GM19372 (cell line): ENCODE results near the gene C3orf70.
"Not testable (repeated sequence)": the region's sequence is repeated elsewhere in the genome, so short reads cannot be mapped to it uniquely, and the experiment has no call there.

Experiments used
- ATAC-seq: cut with Tn5 transposase; IDR thresholded peaks from one replicate; pipeline ENCODE4 v1.9.1; 2021; ENCODE audit warnings: mild to moderate bottlenecking, low read depth, moderate library complexity; ENCODE audit not compliant: unreplicated experiment

C3orf70 gene

GRCh38 chr3:185151964-185152409, 873 bp downstream of the C3orf70 start:
- ATAC-seq, result no peak

DNA sequence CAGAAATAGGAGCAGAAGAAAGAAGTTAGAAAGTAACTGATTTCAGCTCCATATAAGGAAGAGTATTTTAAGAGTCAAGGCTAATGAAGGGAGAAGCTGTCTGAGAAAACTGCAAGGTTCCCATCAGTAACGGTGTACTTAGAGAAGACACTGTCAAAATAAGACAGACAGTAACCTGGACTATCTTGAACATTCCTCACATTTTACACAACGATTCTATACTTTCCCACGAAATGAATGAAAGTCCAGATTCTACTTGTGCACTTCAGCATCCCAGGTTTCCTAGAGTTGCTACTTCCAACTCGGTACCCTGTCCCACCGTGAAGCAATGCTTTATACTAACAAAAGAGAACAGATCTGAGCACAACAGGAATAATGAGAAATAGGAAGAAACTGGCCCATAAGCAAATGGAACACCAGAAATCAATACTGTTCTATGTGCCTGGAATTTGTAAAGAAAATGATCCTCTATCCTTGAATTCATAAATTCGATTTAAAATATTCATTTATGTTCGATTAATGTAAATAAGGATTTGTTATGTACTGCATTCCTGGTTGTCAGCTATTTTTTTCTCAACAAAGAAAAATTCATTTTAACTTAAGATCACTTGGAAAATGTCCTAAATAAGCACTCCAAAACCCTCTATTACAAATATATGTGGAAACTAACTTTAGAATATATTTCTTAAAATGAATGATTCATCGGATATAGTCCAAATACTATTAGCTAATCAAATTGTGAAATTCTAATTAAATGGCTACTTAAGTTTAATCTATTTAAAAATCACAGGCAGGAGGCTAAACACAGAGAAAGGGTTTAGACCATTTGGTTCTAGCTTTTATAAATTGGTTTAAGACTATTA, 1.5 kb downstream of the C3orf70 start:
- ATAC-seq, result no peak

- no peak for ATAC-seq
These were observed 2.3 kb downstream of the C3orf70 start for GRCh38 chr3:185150561-185150960.

DNA sequence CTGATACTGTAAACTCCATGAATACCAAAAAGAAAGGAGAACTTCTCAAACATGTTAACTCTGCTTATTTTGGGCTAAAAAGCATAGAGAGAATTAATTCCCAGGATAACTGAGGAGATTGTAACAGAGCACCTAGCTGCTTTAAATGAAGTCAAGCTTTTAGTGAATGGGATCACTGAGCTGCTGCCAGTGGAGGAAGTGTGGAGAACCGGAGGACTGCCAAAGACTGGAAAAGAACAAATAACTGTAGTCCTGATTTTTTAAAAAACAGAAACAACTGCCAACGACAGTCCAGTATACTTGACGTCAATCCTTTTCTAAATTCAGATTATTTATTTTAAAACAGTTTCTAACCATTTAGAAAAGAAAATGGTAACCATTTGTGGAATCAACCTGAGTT, 3.3 kb downstream of the C3orf70 start:
- no peak for ATAC-seq

DNA sequence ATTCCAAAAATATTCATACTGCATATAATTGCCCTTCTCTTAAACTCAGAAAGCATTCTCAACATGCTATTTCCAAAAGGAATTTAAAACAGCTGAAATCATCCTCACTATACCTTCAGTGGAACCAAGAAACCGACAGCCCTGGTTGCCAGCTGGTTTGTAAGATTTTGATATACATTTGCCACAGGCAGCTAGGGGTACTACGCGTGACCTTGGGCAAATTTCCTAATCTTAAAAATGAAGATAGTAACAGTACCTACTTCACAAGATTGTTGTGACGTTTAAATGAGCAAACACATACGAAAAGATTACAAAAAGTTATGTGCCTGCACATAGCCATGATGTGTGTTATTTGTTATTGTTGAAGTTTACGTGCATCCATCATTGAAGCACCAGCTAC, 7.3 kb downstream of the C3orf70 start:
- no peak for ATAC-seq

DNA sequence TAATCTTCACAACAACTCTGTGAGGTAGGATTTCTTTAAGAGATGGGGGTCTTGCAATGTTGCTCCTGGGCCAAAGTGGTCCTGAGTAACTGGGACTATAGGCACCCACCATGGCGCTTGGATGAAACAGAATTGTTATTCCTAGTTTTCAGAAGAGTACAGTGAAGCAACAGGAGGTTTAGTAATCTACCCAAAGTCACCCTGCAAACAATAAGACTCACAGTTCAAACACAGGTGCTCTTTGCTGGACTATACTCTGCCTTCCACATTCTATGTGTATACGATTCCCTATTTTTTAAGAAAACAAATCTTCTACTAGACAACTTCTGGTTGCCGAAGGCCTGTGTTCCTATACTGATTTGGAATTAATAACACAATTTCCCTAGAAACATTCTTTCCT, 8.1 kb downstream of the C3orf70 start:
- no peak for ATAC-seq

DNA sequence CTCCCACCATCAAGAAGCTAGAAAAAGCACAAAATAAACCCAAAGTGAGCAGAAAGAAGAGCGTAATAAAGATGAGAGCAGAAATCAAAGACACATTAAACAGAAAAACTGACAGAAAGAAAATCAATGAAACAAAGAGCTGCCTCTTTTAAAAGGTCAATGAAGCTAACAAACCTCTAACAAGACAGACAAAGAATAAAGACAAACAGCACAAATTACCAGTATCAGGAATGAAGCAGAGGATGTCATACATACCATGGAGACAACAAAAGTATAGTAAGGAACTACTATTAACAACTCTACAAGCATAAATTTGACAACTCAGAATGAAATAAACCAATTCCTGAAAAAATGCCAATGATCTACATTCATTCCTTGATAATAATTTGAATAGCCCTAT, 15.0 kb downstream of the C3orf70 start:
- ATAC-seq, result no peak

DNA sequence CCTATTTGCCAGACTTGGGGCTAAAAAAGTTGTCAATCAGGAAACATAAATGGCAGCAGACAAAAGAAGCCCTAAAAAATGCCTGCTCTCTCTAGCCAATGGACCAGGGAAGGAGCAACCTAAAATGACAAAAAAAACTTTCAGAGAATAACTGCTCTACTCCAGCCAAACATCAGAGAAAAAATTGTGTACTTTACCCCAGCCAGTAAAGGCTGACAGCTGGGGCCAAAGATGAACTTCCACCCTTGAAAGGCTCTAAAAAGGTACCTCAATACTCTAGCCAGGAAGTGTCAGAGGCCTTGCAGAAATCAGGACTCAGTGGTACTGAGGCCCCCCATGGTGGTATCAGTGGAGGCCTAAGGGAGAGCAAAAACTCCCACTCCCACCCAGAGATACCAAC, 18.4 kb downstream of the C3orf70 start:
- no peak for ATAC-seq

- ATAC-seq, result no peak
These were observed 21.1 kb downstream of the C3orf70 start for GRCh38 chr3:185131602-185132256.

DNA sequence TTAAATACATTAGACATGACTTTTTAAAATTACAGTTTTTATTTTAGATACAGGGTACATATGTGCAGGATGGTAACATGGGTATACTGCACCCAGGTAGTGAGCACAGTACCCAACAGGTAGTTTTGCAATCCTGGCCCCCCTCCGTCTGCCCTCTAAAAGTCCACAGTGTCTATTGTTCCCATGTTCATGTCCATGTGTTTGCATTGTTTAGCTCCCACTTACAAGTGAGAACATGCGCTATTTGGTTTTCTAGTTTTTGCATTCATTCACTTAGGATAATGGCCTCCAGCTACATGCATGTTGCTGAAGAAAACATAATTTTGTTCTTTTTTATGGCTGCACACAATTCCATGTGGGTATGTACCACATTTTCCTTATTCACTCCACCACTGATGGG, 23.8 kb downstream of the C3orf70 start:
- no peak for ATAC-seq

DNA sequence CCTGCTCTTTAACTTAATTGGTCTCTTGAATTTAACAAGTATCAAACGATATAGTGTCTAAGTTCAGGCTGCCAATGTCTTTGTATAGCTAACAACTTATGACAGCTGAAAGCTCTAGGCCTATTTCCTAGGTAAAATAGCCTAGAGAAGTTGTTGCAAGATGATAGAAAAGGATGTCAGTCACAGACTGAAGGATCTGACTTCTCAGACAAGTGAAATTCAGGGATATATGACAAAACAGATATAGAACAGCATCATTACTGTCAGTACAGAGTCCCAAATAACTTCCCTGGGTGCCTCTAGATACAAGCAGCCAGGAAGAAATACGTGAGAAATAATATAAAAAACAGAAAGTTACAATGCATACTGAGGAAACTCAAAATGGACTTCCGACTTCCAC, 26.7 kb downstream of the C3orf70 start:
- ATAC-seq, result no peak

- ATAC-seq, result no peak
These were observed 32.7 kb downstream of the C3orf70 start for GRCh38 chr3:185120126-185120525.

- no peak for ATAC-seq
These were observed 37.5 kb downstream of the C3orf70 start for GRCh38 chr3:185115371-185115770.

- ATAC-seq, result no peak
These were observed 38.1 kb downstream of the C3orf70 start for GRCh38 chr3:185114756-185115155.

DNA sequence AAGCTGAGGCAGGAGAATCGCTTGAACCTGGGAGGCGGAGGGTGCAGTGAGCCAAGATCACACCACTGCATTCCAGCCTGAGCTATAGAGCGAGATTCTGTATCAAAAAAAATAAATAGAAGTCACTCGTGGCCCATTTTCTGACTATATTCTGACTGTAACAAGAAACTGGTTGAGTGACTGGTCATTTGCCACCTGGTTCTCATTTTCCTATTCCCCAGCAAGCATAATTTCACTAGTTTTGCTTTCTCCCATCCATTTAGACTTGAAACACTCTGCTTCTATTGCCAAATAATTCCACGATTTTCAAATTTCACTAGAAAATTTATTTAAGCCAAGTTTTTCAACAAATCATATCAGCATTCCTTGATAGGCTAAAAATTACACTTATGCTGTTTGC, 40.7 kb downstream of the C3orf70 start:
- ATAC-seq, result no peak

DNA sequence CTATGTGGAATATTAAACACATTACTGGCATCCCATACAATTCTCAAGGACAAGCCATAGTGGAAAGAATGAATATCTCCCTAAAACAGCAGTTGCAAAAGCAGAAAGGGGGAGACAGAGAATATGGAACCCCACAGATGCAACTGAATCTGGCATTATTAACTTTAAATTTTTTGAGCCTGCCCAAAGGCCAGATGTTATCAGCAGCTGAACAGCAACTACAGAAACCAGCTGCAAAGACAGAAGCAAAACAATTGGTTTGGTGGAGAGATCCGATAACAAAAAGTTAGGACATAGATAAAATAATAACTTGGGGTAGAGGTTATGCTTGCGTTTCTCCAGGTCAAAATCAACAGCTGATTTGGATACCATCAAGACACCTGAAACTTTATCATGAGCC, 43.8 kb downstream of the C3orf70 start:
- ATAC-seq, result not testable (repeated sequence)

- ATAC-seq, result not testable (repeated sequence)
These were observed 46.5 kb downstream of the C3orf70 start for GRCh38 chr3:185106256-185106890.

DNA sequence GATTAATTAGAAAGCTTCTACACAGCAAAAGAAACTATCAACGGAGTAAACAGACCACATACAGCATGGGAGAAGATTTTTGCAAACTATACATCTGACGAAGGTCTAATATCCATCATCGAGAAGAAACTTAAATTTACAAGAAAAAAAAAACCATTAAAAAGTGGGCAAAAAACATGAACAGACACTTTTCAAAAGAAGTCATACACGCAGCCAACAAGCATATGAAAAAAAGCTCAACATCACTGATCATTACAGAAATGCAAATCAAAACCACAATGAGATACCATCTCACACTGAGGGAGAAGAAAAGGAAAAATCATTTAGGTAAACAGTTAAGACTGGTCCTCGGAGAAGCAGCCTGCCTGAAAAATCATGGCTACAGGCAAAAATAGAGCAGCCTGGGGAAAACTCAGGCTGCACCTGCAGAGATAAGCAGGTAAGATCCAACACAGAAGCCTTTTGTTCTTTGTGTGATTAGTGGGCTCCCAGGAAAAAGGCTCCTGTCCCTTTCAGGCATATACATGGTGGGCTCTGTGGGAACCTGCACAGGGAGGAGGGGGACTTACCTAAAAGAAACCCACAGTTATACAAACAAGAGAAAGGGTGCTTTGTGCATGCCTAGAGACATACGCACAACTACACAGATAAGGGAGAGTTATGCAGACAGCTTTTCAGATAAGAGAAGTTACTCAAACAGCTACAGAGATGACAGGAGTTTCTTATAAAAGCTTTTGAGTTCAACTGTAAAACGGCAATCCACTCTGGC, 49.3 kb downstream of the C3orf70 start:
- no peak for ATAC-seq

DNA sequence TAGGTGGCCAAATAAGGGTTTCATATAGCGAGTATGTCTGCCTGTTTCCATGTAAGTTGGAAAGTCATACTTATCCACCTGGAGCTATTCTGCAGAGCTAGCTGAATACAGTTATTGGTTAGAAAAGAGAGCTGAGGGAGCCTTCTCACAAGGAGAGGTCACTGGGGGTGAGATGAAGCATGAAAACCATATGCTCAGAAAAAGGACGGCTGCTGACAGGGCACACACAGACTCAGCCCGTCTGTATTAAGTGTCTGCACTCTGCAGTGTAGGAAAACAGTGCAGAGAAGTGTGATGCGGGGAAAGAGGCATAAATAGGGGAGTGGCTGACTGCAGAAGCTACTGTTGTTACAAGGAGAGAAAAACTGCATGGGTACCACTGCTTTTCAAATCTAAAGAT, 58.2 kb downstream of the C3orf70 start:
- no peak for ATAC-seq

GRCh38 chr3:185093116-185093515, 59.7 kb downstream of the C3orf70 start:
- ATAC-seq, result no peak

DNA sequence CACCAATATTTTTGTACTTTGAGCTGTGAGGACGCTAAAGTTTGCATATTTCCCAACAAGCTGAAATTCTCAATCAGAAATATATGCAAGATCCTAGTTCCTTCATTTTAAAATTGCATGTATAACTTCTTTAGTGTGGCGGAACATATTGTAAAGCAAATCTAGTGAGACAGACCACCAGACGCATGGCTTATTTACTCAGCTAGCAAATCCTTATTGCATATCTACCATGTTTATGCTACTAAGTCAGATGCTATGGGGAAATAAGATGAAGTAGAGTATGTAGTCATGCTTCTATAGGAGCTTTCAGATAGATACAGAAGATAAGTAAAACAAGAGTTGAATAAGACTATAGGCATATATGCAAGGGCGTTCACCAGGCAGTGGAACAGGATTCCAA, 62.0 kb downstream of the C3orf70 start:
- ATAC-seq, result no peak
